ENCODE results near the gene TOP1. TPM values are rescaled to one million over a fixed set of nuclear protein-coding genes. Genes with fewer than 3 reads are reported as not detected.

TOP1 gene
- total and polyA plus RNA-seq, 9 of the 15 experiments (the other 6 are each of a cell fraction or from before 2014, with no cell fraction given): 26.4 to 127 (median 39.6) TPM

- peak overlapping the region; percentile 77 for H3K4me2 ChIP-seq (ENCODE audit: insufficient read depth, low read length)
- ChIA-PET POLR2A (interaction anchor here (0.8 to 1.5 kb wide), 8 partner anchors 8 to 45 kb away, joined by 3 to 11 read pairs (median 3); no protein-coding TSS in a partner anchor), CTCF (ENCODE audit: low intra/inter-chr PET ratio) (interaction anchor here (0.6 kb wide), 1 partner anchor 1507 kb away, joined by 3 read pairs; no protein-coding TSS in a partner anchor)
- H2AFZ ChIP-seq (ENCODE audit: low read depth, low read length): peak overlapping the region; percentile 63
- peak; percentile 11 for FAIRE-seq
- H3K9me3 ChIP-seq (replicated peaks; ENCODE audit: control insufficient read depth, insufficient read depth, low read depth, low read length): no peaks in the 10 kb centered on the region
- in situ Hi-C loops (cut with MboI): no loop called here
- no peaks in the 10 kb centered on the region for H3K9me1 ChIP-seq (ENCODE audit: control insufficient read depth, insufficient read depth, low read length)
- H3K27me3 ChIP-seq (ENCODE audit: control insufficient read depth in 2 of 2, insufficient read depth in 2 of 2, low read length in 2 of 2): no peaks in the 10 kb centered on the region
- H4K20me1 ChIP-seq (replicated peaks; ENCODE audit: control insufficient read depth, insufficient read depth, low read length): peaks cover 25% of the 10 kb centered on the region
- DNase-seq (ENCODE audit: extremely low read depth in 1 of 4, low spot score in 3 of 4): no peak
- peaks cover 25% of the 10 kb centered on the region for H3K36me3 ChIP-seq (ENCODE audit: control insufficient read depth, insufficient read depth, low read length)
- peaks cover 49% of the 10 kb centered on the region for H3K79me2 ChIP-seq (ENCODE audit: control insufficient read depth, insufficient read depth, low read length)
- peaks cover 23 to 32% of the 10 kb centered on the region in 2 experiments for H3K4me1 ChIP-seq (replicated peaks in 1 of 2; ENCODE audit: control insufficient read depth in 2 of 2, insufficient read depth in 2 of 2, low read length in 2 of 2)
- 7% methylated on average over 10 of the region's 10 CpGs for WGBS (ENCODE audit: insufficient coverage, low coverage, missing lambda C conversion rate)
- intact Hi-C loops (cut with micrococcal nuclease): loop anchor here (2.0 kb wide), 2 partner anchors 37 to 59 kb away; no protein-coding TSS in a partner anchor
- ATAC-seq: no peak
- peak overlapping the region; percentile 90 for H3K4me3 ChIP-seq
- peak overlapping the region; percentile 66 for H3K27ac ChIP-seq (ENCODE audit: extremely low read depth, low read depth, low read length)
- BruUV-seq (replicated peaks): TSS peak; percentile 91
- H3K9ac ChIP-seq (ENCODE audit: insufficient read depth in 1 of 2, low read depth in 2 of 2, low read length in 2 of 2): peak overlapping the region; percentile 59 to 92
- no peak for TF ChIP-seq ZNF785 (CRISPR knock-in tag; IDR thresholded peaks at IDR 0.05)
- TF ChIP-seq THRA (IDR thresholded peaks at IDR 0.05): no peak
- TF ChIP-seq TCF15 (CRISPR knock-in tag; IDR thresholded peaks at IDR 0.05): no peak
- no peak for TF ChIP-seq EHMT2 (IDR thresholded peaks at IDR 0.05)
- no peak for TF ChIP-seq SRSF3 (IDR thresholded peaks at IDR 0.05; ENCODE audit: insufficient read depth, low read length)
- TF ChIP-seq STAT6 (CRISPR knock-in tag; IDR thresholded peaks at IDR 0.05): no peak
- TF ChIP-seq ZNF212 (CRISPR knock-in tag; IDR thresholded peaks at IDR 0.05): no peak
- 0 out of 2 replicates have a peak, but pooled peaks have one; percentile 18 for TF ChIP-seq ZNF592 (IDR thresholded peaks at IDR 0.05)
- TF ChIP-seq ZNF449 (CRISPR knock-in tag; IDR thresholded peaks at IDR 0.05): no peak
- TF ChIP-seq PRPF4 (IDR thresholded peaks at IDR 0.05; ENCODE audit: insufficient read depth, low read depth, low read length, poor library complexity, severe bottlenecking): no peak
- TF ChIP-seq ETV5 (CRISPR knock-in tag; IDR thresholded peaks at IDR 0.05; ENCODE audit: low read depth): no peak
Measured at GRCh38 chr20:41027872-41028358, 707 bp upstream of the TOP1 start.
